Thyroid gland (tissue), 4 donors: Measurements from ENCODE around the gene ACACB. TPM values are rescaled to one million over a fixed set of nuclear protein-coding genes. Genes with fewer than 3 reads are reported as not detected.

Experiments
- DNase-seq, 2 donors: peaks; one replicate each; pipeline ENCODE4 v3.0.0-alpha.2; 2019
- H3K27ac ChIP-seq, 3 donors: fragments of 200-600 bp; sonication (generic); 1 replicate in 2 of 3; 2 replicates in 1 of 3; pipeline ENCODE4 v1.5.1; 2016 to 2019; ENCODE audit warnings: mild to moderate bottlenecking in 1 of 3, moderate library complexity in 1 of 3
- H3K27me3 ChIP-seq: fragments of 200-600 bp; sonication (generic); one replicate; pipeline ENCODE4 v1.5.1; 2019
- H3K36me3 ChIP-seq, 2 donors: fragments of 200-600 bp; sonication (generic); one replicate each; pipeline ENCODE4 v1.5.1; 2016 to 2019
- H3K4me1 ChIP-seq, 2 donors: fragments of 200-600 bp; sonication (generic); one replicate each; pipeline ENCODE4 v1.5.1; 2017 to 2019
- H3K4me3 ChIP-seq, 3 donors: fragments of 200-600 bp; sonication (generic); replicated peaks in 1 of 3; 1 replicate in 2 of 3; 2 replicates in 1 of 3; pipeline ENCODE4 v1.5.1; 2016; ENCODE audit warnings: mild to moderate bottlenecking in 1 of 3
- H3K9me3 ChIP-seq: fragments of 200-600 bp; sonication (generic); one replicate; pipeline ENCODE4 v1.5.1; 2017
- CTCF ChIP-seq, 6 experiments: fragments of 200-600 bp in 3 of 6; fragments of 450-650 bp in 3 of 6; sonication (generic) in 3 of 6; IDR thresholded peaks; one replicate each; pipeline ENCODE4 v1.5.1; 2016 to 2019; ENCODE audit warnings: antibody characterized with exemption in 6 of 6, mild to moderate bottlenecking in 2 of 6, inconsistent platforms in 1 of 6, moderate library complexity in 1 of 6
- POLR2A ChIP-seq, 2 donors: fragments of 450-650 bp; IDR thresholded peaks; one replicate each; pipeline ENCODE4 v1.6.1; 2017; ENCODE audit warnings: antibody characterized with exemption in 2 of 2, mild to moderate bottlenecking in 2 of 2, moderate library complexity in 1 of 2
- WGBS, 2 donors: methylation state at CpG; one replicate each; pipeline ENCODE4 v1.1.5; 2017; 5-methylcytosine and 5-hydroxymethylcytosine counted together
- intact Hi-C: fragments of 100-400 bp; cut with DNase I; formaldehyde crosslinking; loops from one replicate; pipeline ENCODE4 v1.15.1; 2023
- total RNA-seq, 4 donors: library from RNA; depleted of rRNA; stranded (reverse); fragments of >200 nt; gene quantifications; one replicate each; pipeline ENCODE4 v1.2.3, GENCODE V29; 2016

ACACB gene
- total RNA-seq = 100 to 1,000 TPM; 115 to 178 (median 140) TPM

GRCh38 chr12:109115758-109116610 is at the start of gene ACACB:
ACACB (plus strand) TSS chr12:109116587; CDS start chr12:109139406, 22,819 bp downstream.
- Histone ChIP-seq H3K27me3 (no peaks in the 10 kb centered on the region), H3K27ac (peak within 1 kb of the TSS; percentile 88 to 98 (median 97)), H3K9me3 (no peaks in the 10 kb centered on the region), H3K4me1 (peaks cover 57 to 85% of the 10 kb centered on the region in 2 donors), H3K36me3 (no peaks in the 10 kb centered on the region), H3K4me3 (no peak within 1 kb of the TSS)
- WGBS, 2 donors = 22 to 37% methylated on average over 14 of the region's 14 CpGs
- peak; percentile 95 to 96 for DNase-seq
- intact Hi-C loops = no loop called here
- peak in 1 of 2 donors; percentile 67 for TF ChIP-seq POLR2A (IDR thresholded peaks at IDR 0.05)
- peak in 1 of 6 experiments; percentile 14 for TF ChIP-seq CTCF (IDR thresholded peaks at IDR 0.05)

- H3K36me3 ChIP-seq = peaks cover 32 to 37% of the 10 kb centered on the region in 2 donors
These were observed 46.8 kb upstream of the ACACB start for GRCh38 chr12:109069307-109070271.

GRCh38 chr12:109074866-109075265 is 41.5 kb upstream of the ACACB start:
- no peak for DNase-seq
- no peak overlapping the region for H3K27ac ChIP-seq
- no peaks in the 10 kb centered on the region for H3K27me3 ChIP-seq
- intact Hi-C loops = no loop called here
- no peak for TF ChIP-seq POLR2A (IDR thresholded peaks at IDR 0.05)
- no peak for TF ChIP-seq CTCF (IDR thresholded peaks at IDR 0.05)
- peaks cover 17 to 31% of the 10 kb centered on the region in 2 donors for H3K36me3 ChIP-seq
- H3K4me1 ChIP-seq = no peaks in the 10 kb centered on the region
- H3K9me3 ChIP-seq = no peaks in the 10 kb centered on the region
- no peak overlapping the region for H3K4me3 ChIP-seq

More at GRCh38 chr12:109069307-109070271, 46.8 kb upstream of the ACACB start:
- no peak for TF ChIP-seq POLR2A (IDR thresholded peaks at IDR 0.05)
- Histone ChIP-seq H3K9me3 (no peaks in the 10 kb centered on the region), H3K4me1 (no peaks in the 10 kb centered on the region), H3K27me3 (no peaks in the 10 kb centered on the region), H3K4me3 (no peak overlapping the region), H3K27ac (no peak overlapping the region)
- intact Hi-C loops = no loop called here
- 82 to 87% methylated on average over 17 of the region's 17 CpGs for WGBS, 2 donors
- no peak for DNase-seq

- no peak for DNase-seq
- no peaks in the 10 kb centered on the region for H3K4me1 ChIP-seq
- intact Hi-C loops = no loop called here
- H3K27me3 ChIP-seq = no peaks in the 10 kb centered on the region
- no peaks in the 10 kb centered on the region for H3K9me3 ChIP-seq
- no peak overlapping the region for H3K27ac ChIP-seq
- TF ChIP-seq CTCF (IDR thresholded peaks at IDR 0.05) (no peak), POLR2A (IDR thresholded peaks at IDR 0.05) (no peak)
- no peak overlapping the region for H3K4me3 ChIP-seq
- 91 to 95% methylated on average over 14 of the region's 14 CpGs for WGBS, 2 donors
- peaks cover 44 to 51% of the 10 kb centered on the region in 2 donors for H3K36me3 ChIP-seq
These were observed 33.6 kb upstream of the ACACB start for GRCh38 chr12:109082751-109083150.

GRCh38 chr12:109084425-109084824 is 32.0 kb upstream of the ACACB start:
- Histone ChIP-seq H3K9me3 (no peaks in the 10 kb centered on the region), H3K27ac (no peak overlapping the region), H3K36me3 (peaks cover 50 to 62% of the 10 kb centered on the region in 2 donors), H3K27me3 (no peaks in the 10 kb centered on the region), H3K4me1 (no peaks in the 10 kb centered on the region), H3K4me3 (no peak overlapping the region)
- WGBS, 2 donors = 92 to 98% methylated on average over 2 of the region's 2 CpGs
- DNase-seq = no peak
- intact Hi-C loops = no loop called here
- no peak for TF ChIP-seq POLR2A (IDR thresholded peaks at IDR 0.05)
